Measurements from ENCODE around the gene HMBS.
"Not testable (repeated sequence)": the region's sequence is repeated elsewhere in the genome, so short reads cannot be mapped to it uniquely, and the experiment has no call there.

Gene HMBS

GRCh38 chr11:119103161-119103664 lies 18.5 kb downstream of the HMBS start:
- DNase-seq: not testable (repeated sequence)

GRCh38 chr11:119103793-119104192 lies 19.1 kb downstream of the HMBS start:
- DNase-seq: no peak

- DNase-seq: no peak
Measured at GRCh38 chr11:119106564-119107537, 22.2 kb downstream of the HMBS start, which contains the start of gene C2CD2L. TSS of gene C2CD2L (plus strand) at chr11:119107344. CDS start at chr11:119107742, 398 bp downstream.

- no peak for DNase-seq
Measured at GRCh38 chr11:119107538-119108145, 23.0 kb downstream of the HMBS start.

- no peak for DNase-seq
Measured at GRCh38 chr11:119108146-119108856, 23.6 kb downstream of the HMBS start.

GRCh38 chr11:119108857-119109221 lies 24.2 kb downstream of the HMBS start:
- DNase-seq: no peak

GRCh38 chr11:119109843-119110242 lies 25.2 kb downstream of the HMBS start:
- no peak for DNase-seq

- no peak for DNase-seq
Measured at GRCh38 chr11:119110439-119110838, 25.8 kb downstream of the HMBS start.

- DNase-seq: no peak
Measured at GRCh38 chr11:119111361-119111925, 26.8 kb downstream of the HMBS start.

- no peak for DNase-seq
Measured at GRCh38 chr11:119112314-119113020, 27.8 kb downstream of the HMBS start.

GRCh38 chr11:119113716-119114115 lies 29.0 kb downstream of the HMBS start:
- no peak for DNase-seq

GRCh38 chr11:119114351-119114750 lies 29.7 kb downstream of the HMBS start:
- DNase-seq: no peak

GRCh38 chr11:119115484-119116234 lies 31.0 kb downstream of the HMBS start:
- no peak for DNase-seq

- no peak for DNase-seq
Measured at GRCh38 chr11:119116235-119116594, 31.5 kb downstream of the HMBS start.

- no peak for DNase-seq
Measured at GRCh38 chr11:119116601-119117000, 31.9 kb downstream of the HMBS start.

GRCh38 chr11:119117004-119117706 lies 32.5 kb downstream of the HMBS start:
- DNase-seq: no peak

GRCh38 chr11:119118227-119118626 lies 33.5 kb downstream of the HMBS start:
- DNase-seq: no peak

GRCh38 chr11:119118946-119119345 lies 34.3 kb downstream of the HMBS start:
- DNase-seq: no peak

GRCh38 chr11:119120639-119121007 lies 35.9 kb downstream of the HMBS start:
- no peak for DNase-seq

GRCh38 chr11:119121008-119121810 lies 36.5 kb downstream of the HMBS start, which contains the start of gene HINFP:
TSS of gene HINFP (plus strand) at chr11:119121580. CDS start at chr11:119126945, 5,365 bp downstream.
- DNase-seq: peak; percentile 64

All from cortex of kidney (tissue), 1 donor.